Measurements from ENCODE around the gene BRSK2.

The BRSK2 gene

DNA sequence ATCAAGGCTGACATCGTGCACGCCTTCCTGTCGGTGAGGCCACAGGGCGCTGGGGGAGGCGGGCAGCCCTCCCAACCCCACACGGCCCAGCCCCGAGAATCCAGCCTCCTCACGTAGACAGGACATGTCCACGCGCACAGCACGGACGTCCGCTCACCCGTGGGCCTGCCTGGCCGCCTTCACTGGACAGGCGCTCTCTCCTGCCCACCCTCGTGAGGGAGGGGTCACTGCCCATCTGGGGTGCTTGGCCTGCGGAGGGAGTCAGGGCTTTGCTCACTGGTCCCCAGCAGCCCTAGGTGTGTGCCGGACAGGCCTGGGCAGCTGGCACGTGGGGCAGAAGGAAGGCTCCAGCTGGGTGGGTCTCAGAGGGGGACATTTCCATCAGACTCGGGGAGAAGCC, 64.8 kb downstream of the BRSK2 start:
- no peak for DNase-seq (ENCODE audit: low spot score)

DNA sequence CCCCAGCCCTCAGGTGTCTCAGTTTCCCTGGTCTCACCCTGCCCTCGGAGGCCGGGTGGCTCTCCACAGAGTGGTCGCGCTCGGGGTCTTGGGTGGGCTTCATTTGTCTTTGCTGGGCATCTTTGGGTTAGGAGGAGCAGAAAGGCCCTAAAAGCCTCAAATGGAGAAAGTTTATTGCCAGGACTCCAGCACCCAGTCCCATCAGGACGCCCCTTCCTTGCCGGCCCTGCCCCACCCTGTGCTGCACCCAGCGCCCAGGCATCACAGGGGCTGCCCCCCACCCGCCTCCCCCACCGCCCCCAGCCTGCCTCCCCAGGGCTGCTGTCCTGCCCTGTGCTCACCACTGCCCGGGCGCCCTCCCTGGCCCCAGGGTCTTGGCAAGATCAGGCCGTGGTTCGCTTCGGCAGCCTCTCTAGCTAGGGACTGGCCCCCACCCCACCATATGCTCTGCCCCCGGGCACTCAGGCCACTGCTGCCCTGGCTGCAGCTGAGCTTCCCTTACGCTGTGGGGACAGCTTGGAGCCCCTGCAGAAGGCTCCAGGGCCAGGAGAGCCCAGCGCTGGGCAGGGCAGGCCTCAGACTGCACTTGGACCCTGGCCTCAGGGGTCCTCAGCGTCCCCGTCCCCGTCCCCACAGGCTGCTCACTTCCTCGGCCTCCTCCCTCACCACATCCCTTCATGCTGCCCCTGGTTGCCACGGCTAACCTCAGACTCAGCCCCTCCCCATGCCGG, 65.5 kb downstream of the BRSK2 start:
- no peak for DNase-seq (ENCODE audit: low spot score)

DNA sequence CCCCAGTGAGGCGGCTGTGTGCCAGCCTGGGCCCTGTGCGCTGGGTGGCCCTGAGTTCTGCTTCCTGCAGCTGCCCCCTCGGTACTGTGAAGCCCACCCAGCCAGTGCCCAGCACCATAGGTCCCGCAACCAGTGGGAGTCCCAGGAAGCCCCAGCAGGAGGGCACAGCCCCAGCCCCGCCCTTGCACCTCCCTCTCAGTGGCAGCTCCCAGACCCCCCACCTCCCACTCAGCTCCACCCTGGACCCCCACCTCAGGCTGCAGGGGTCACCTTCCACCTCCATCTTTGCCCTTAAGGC, 66.0 kb downstream of the BRSK2 start:
- no peak for DNase-seq (ENCODE audit: low spot score)

DNA sequence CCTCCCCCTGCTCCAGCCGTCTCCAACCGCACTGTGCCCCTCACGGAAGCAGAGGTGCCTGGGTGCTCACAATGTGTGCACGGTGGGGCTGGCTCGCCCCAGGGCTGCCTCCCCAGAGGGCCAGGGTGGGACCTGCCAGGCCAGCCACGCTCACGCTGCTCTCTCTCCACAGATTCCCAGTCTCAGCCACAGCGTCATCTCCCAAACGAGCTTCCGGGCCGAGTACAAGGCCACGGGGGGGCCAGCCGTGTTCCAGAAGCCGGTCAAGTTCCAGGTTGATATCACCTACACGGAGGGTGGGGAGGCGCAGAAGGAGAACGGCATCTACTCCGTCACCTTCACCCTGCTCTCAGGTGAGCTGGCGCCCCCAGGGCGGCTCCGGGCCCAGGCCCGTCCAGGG, 66.4 kb downstream of the BRSK2 start:
- DNase-seq (ENCODE audit: low spot score) = no peak

DNA sequence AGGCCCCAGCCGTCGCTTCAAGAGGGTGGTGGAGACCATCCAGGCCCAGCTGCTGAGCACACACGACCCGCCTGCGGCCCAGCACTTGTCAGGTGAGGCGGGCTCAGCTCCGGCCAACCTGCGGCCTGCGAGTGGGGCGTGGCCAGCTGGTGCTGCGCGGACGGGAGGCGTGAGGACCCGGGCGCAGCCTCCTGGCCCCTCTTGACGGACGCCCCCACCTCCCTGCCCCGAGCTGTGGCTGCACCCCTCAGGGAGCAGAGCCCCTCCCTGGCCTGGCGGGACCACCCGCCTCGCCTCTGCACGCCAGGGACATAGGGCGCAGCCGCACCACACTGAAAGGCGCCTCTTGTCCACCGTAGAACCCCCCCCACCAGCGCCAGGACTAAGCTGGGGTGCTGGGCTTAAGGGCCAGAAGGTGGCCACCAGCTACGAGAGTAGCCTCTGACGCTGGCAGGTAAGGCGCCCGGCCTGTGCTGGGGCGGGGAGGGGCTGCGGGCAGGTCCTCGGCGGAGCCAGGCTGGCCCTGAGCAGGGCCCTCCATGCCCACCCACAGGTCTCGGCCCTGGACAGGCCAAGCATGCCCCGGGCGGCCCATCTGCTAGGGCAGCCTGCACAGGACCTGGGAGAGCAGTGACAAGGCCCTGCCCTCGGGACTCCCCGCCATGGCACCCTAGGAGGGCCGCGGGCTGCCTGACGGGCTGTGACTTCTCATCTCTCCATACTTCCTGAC, 67.0 kb downstream of the BRSK2 start:
- DNase-seq (ENCODE audit: low spot score) = no peak

DNA sequence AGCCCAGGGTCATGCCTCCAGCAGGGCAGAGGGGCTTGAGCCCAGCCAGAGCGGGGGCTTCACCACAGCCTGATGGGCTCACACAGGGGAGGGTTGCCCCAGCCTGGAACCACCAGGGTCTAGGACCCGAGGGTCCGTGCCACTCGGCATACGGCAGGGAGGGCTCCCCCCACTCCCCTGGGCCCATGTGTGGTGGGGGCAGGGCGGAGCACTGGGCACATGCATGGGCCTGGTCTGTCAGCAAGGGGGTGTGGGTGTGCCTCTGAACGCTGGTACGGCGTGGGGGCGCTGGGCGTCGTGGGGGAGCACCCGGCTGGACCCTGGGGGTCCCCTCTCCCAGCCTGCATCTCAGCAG, 67.6 kb downstream of the BRSK2 start:
- no peak for DNase-seq (ENCODE audit: low spot score)

GRCh38 chr11:1457856-1458255, 68.1 kb downstream of the BRSK2 start:
- DNase-seq (ENCODE audit: low spot score) = no peak

DNA sequence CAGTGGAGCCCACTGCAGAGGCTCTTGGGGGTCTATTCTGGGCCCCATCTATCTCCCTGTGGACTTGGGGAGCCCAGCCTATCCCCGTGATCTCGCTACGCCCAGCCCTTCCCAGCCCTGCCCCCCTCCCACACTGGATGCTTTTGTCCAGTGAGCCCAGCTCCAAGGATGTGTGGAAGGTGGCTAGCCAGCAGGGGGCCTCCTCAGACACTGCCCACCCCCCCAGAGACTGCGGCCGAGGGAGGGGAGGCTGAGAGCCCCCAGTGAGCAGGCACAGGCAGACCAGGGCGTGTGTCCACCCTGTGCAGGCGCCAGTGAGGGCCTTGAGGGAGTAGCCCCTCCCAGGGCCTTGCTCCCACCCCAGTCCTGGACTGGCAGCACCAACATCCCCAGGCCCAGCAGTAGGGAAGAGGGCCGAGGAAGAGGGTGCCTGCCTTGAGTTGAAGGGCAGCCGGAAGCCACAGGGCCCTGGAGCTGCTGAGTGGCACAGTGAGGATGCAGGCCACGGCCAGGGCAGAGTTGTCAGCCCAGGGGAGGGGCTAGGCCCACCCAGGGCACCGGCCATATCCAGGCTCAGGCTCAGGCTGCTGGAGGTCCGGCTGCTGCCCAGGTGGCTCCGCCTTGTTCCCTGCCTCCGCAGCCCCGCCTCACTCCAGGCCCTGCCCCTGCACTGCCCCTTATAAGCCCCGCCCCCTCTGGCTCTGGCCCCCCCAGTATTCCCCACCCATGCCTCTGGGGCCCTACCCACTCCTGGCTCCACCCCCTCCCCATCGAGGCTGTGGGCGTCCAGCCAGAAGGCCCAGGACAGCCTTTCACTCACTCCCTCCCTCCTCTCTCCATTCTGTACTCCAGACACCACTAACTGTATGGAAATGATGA, 68.8 kb downstream of the BRSK2 start:
- DNase-seq (ENCODE audit: low spot score) = peak; percentile 10

DNA sequence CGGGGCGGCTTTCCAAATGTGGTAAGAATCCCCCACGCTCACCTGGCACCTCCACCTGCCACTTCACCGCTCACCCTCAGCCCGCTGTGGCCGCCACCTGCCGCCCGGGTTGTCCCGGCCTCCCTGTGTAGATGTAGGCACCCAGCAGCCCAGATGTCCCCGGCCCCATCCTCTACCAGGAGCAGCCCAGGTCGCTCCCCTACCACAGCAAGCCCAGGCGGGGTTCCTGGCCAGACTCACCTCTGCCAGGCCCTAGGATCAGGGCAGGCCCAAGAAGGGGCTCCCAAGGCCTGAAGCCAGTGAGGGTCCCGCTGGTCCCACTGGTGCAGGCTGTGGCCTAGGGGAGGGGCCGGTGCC, 69.5 kb downstream of the BRSK2 start:
- no peak for DNase-seq (ENCODE audit: low spot score)

DNA sequence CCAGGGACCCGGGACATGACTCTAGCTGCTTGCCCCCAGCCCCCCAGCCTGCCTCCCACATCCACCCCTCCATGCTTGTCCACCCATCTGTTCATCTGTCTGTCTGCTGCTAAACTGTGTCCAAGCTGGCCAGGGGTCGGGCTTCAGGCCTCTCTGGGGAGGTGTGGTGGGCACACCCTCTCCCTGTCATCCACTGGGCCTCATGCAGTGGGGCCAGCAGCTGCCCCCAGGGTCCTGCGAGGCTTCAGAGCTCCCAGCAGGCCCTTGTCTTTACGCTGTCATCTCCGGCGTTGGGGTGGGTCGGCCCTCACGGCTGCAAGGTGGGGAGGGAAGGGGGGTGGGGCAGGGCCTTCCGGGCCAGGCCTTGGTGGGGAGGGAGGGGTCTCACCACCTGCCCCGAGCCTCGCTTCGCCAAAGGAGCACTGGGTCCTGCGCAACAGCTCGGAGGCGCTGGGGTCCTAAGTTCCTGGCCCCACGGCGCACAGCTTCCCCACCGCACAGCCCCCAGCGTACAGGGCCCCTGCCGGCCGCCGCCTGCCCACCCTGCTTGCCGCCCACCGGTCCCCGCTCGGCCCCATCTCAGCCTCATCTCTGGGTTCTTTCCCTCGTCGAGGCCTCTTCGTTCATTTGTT, 70.1 kb downstream of the BRSK2 start:
- DNase-seq (ENCODE audit: low spot score) = no peak

- DNase-seq (ENCODE audit: low spot score) = peak; percentile 45
These were observed 70.8 kb downstream of the BRSK2 start for GRCh38 chr11:1460396-1460985.

DNA sequence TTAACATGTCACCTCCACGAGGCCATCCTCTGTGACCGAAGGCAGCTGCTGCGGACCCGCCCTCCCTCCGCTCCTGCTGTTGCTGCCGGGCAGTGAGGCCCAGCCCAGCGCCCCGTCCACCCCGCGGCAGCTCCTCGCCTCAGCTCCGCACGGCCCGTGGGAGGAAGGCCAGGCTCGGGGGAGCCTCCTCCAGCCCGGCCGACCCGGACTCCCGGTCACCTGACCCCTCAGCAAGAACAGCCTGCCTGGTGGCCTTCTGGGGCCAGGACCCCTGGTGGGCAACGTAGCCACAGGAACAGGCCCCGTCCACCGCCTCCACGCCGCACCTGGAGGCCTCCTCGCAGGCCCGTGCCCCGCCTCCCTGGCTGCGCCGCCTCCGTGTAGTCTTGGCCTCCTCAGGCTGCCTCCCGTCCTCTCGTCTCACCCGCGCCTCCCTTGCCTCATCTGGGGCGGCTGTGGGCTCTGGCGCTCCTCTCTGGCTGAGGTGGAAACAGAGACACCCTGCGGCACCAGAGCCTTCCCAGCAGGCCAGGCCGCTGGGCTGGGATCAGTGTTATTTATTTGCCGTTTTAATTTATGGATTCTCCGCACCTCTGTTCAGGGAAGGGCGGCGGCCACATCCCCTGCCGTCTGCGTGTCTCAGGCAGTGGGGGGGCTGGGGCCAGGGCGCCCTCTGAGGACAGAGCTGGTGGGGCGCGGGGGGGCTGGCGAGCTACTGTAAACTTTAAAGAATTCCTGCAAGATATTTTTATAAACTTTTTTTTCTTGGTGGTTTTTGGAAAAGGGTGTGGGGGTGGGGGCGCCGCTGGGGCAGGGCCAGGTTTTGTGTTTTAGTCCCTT, 71.5 kb downstream of the BRSK2 start:
- no peak for DNase-seq (ENCODE audit: low spot score)

DNA sequence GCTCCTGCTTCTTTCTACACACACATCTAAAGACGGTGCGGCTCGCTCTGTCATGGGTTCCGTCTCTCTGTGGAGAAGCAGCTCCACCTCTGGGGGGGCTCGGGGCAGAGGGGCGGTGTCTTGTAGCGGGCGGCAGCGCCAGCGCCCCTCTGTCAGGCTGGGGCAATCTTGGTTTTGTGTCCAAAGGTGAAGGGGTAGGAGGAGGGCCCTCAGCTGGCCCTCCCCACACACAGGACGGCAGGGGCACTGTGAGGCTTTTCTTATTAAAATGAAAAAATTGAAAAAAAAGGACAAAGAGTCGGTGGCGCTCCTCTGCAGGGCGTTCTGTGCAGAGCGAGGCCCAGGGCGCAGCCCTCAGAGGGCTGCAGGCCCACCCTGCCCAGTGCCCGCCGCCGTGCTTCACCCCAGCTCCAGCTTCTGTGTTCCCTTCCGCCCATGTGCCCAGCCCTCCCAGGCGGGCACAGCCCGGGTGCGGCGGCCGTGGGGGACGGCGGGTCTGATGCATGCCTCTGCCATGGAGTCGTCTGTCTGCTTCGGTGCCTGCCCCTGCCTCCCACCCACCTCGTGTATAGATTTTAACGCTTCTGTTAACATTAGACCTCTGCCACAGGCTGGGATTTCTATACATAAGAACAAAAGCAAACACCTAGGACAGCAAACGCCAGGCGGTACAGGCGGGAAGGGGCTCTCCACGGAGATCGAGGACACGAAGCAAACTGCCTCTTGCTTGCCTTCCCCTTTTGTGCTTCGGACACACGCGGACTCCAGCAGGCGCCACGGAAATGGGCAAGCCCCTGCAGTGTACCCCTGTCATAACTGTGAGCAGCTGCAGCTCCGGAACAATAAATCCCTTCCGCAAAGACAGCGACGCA, 72.3 kb downstream of the BRSK2 start:
- DNase-seq (ENCODE audit: low spot score) = no peak

DNA sequence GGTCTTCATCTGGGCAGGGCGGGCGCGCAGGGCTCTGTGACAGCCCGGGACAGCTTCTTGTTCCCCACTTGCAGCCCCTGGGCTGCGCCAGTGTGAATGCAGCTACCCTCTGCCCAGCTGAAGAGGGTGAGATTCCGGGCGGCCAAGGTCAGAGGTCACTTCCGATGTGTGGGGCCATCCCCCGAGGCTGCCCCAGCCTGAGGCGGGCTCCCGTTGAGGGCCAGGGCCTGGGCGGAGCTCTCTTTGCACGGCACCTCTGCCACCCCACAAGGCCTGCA, 72.9 kb downstream of the BRSK2 start:
- no peak for DNase-seq (ENCODE audit: low spot score)

DNA sequence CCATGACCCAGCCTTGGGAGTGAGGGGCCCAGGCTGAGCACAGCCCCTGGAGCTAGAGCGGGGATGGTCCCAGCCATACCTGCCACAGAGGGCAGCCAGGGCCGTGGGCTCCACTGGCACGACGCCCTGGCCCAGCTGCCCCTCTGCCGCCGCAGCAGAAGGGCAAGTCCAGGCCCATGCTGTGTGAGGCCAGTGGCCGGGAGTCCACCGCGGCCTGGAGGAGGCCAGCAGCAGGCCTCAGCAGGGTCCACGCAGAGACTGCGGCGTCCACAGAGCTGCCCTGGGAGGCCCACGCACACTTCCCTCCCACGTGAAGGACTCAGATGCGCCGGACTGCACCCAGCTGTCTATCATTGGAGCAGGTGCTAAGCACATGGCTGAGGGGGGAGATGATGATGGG, 73.3 kb downstream of the BRSK2 start:
- no peak for DNase-seq (ENCODE audit: low spot score)

DNA sequence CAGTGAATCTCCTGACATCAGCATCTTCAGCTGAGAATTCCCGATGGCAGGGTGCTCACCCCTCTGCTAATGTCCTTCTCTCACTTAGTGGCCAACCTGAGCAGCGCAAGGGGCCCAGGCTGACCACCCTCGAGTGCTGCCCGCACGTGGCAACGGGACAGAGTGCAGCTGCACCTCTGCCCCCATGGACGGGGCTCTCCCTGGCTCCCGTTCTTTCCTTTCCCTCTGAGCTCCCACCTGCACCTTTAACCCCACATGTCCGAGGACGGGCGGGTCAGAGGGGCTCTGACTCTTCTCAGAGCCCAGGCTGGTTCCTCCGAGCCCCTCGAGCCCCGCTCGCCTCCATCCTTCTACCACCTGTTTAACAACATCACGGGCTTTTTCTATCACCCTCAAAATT, 77.0 kb downstream of the BRSK2 start:
- DNase-seq (ENCODE audit: low spot score) = no peak

DNA sequence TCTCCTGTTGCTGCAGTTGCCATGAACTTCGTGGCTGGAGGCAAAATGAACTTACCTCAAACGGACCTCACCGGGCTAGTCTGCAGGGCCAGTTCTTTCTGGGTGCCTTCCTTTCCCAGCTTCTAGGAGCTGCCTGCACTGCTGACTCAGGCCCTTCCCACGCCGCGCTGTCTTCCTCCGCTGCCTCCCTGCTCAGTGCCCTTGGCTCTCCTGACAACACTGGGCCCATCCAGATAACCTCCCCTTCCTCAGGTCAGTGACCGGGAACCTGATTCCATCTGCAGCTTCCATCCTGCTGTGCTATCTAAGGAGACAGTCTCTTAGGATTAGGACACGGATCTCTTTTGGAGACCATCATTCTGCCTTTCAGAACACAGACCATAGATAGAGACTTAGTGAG, 77.5 kb downstream of the BRSK2 start:
- no peak for DNase-seq (ENCODE audit: low spot score)

- DNase-seq (ENCODE audit: low spot score) = no peak
These were observed 78.3 kb downstream of the BRSK2 start for GRCh38 chr11:1468002-1468401.

DNA sequence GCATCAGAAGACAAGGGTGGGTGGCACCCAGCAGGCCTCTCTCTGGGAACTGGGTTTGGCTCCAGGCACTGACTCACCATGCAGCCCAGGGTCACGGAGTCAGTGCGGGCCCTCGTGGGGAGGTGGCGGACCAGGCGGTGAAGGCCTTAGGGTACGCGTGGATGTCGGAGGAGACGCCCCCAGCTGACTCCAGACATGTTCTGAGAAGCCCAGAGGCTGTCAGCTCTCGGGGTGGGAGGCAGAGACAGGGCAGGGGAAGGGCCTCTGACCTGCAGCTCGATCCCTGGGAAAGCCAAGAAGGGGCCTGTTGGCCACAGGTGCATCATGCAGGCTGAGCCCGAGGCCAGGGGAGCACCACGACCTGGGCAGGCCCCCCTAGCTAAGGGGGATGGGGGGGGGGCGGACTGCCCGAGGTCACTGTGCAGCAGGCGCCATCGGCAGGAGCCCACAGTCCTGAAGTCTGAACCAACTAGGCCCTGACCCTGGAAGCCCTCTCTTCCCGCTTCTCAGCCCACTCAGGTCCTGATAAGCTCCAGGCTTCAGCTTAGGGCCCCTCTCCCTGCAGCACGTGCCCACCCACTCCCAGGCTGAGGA, 78.8 kb downstream of the BRSK2 start:
- DNase-seq (ENCODE audit: low spot score) = no peak

GRCh38 chr11:1469287-1469910, 79.7 kb downstream of the BRSK2 start:
- no peak for DNase-seq (ENCODE audit: low spot score)

Measured in pons (tissue), 1 donor.